ENCODE measurements around the gene ADCY9. TPM values are rescaled to one million over a fixed set of nuclear protein-coding genes. Genes with fewer than 3 reads are reported as not detected.

The ADCY9 gene
- total and polyA plus RNA-seq, 8 donors, result 6.6 to 20.9 (median 18.0) TPM

- H3K4me3 ChIP-seq, result no peak overlapping the region
- WGBS, 2 donors, result 93 to 97% methylated on average over 10 to 11 of the region's 11 CpGs
- no peaks in the 10 kb centered on the region for H3K4me1 ChIP-seq
- TF ChIP-seq, protein P1, sequence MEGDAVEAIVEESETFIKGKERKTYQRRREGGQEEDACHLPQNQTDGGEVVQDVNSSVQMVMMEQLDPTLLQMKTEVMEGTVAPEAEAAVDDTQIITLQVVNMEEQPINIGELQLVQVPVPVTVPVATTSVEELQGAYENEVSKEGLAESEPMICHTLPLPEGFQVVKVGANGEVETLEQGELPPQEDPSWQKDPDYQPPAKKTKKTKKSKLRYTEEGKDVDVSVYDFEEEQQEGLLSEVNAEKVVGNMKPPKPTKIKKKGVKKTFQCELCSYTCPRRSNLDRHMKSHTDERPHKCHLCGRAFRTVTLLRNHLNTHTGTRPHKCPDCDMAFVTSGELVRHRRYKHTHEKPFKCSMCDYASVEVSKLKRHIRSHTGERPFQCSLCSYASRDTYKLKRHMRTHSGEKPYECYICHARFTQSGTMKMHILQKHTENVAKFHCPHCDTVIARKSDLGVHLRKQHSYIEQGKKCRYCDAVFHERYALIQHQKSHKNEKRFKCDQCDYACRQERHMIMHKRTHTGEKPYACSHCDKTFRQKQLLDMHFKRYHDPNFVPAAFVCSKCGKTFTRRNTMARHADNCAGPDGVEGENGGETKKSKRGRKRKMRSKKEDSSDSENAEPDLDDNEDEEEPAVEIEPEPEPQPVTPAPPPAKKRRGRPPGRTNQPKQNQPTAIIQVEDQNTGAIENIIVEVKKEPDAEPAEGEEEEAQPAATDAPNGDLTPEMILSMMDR (IDR thresholded peaks at IDR 0.05), result no peak
- ATAC-seq (no peak), DNase-seq (no peak), FAIRE-seq (no peak)
- H3K9me3 ChIP-seq, result no peaks in the 10 kb centered on the region
- no peak overlapping the region for H3K27ac ChIP-seq
- intact Hi-C loops (cut with DNase I), result loop anchor here in 1 of 3 donors (10.0 kb wide), 1 partner anchor 101 kb away; no protein-coding TSS in a partner anchor
- H3K36me3 ChIP-seq, result no peaks in the 10 kb centered on the region
- no peaks in the 10 kb centered on the region for H3K27me3 ChIP-seq
These were observed 112.7 kb downstream of the ADCY9 start for GRCh38 chr16:4003576-4003975.

GRCh38 chr16:4003166-4003565, 113.1 kb downstream of the ADCY9 start:
- ATAC-seq (no peak), FAIRE-seq (no peak), DNase-seq (no peak)
- H3K4me3 ChIP-seq, result no peak overlapping the region
- H3K9me3 ChIP-seq, result no peaks in the 10 kb centered on the region
- intact Hi-C loops (cut with DNase I), result loop anchor here in 1 of 3 donors (10.0 kb wide), 1 partner anchor 102 kb away; no protein-coding TSS in a partner anchor
- TF ChIP-seq, protein P1 (IDR thresholded peaks at IDR 0.05), result no peak
- H3K36me3 ChIP-seq, result no peaks in the 10 kb centered on the region
- no peaks in the 10 kb centered on the region for H3K4me1 ChIP-seq
- WGBS, 2 donors, result 94 to 96% methylated on average over 19 of the region's 19 CpGs
- no peaks in the 10 kb centered on the region for H3K27me3 ChIP-seq
- H3K27ac ChIP-seq, result no peak overlapping the region

DNA sequence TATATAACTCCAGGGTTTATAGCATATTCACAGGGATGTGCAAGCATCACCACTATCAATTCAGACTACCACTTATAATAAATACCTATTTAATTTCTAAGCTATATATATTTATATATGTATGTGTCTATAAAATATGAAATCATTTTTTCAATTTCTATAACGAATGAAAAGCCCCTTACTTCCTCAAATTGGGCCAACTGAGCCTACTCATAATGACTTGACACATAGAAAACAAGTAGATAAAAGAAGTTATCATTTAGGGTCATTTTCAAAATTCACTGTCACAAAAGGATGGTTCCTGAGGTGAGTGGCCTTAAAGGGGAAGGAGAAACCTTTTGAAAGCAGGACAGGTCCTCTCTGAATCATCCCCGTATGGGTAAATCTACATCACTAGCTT, 114.1 kb downstream of the ADCY9 start:
- Histone ChIP-seq H3K27ac (no peak overlapping the region), H3K9me3 (no peaks in the 10 kb centered on the region), H3K4me3 (no peak overlapping the region), H3K4me1 (no peaks in the 10 kb centered on the region), H3K27me3 (no peaks in the 10 kb centered on the region), H3K36me3 (no peaks in the 10 kb centered on the region)
- ATAC-seq (no peak), FAIRE-seq (no peak), DNase-seq (no peak)
- TF ChIP-seq, protein P1 (IDR thresholded peaks at IDR 0.05), result no peak
- intact Hi-C loops (cut with DNase I), result loop anchor here in 1 of 3 donors (10.0 kb wide), 1 partner anchor 103 kb away; no protein-coding TSS in a partner anchor
- WGBS, 2 donors, result 89% methylated on average over 2 of the region's 2 CpGs

- no peaks in the 10 kb centered on the region for H3K36me3 ChIP-seq
- TF ChIP-seq, protein P1 (IDR thresholded peaks at IDR 0.05), result no peak
- intact Hi-C loops (cut with DNase I), result loop anchor here in 1 of 3 donors (10.0 kb wide), 1 partner anchor 105 kb away; no protein-coding TSS in a partner anchor
- no peak overlapping the region for H3K27ac ChIP-seq
- H3K27me3 ChIP-seq, result no peaks in the 10 kb centered on the region
- ATAC-seq, result peak in 3 of 4 donors; percentile 38 to 61 (median 50)
- no peak for DNase-seq
- FAIRE-seq, result no peak
- H3K9me3 ChIP-seq, result no peaks in the 10 kb centered on the region
- H3K4me3 ChIP-seq, result no peak overlapping the region
- H3K4me1 ChIP-seq, result no peaks in the 10 kb centered on the region
- WGBS, 2 donors, result 74 to 79% methylated on average over 20 of the region's 20 CpGs
These were observed 116.5 kb downstream of the ADCY9 start for GRCh38 chr16:3999479-4000325.
